A673 (cell line): ENCODE data around the gene LENG1.

Source experiments
- CTCF ChIP-seq: fragments of 300-800, 200-600 bp; sonication (generic); conservative IDR thresholded peaks from 2 replicates; pipeline ENCODE4 v1.5.1; 2017; ENCODE audit warnings: low read depth, mild to moderate bottlenecking, antibody characterized with exemption, low read length, moderate library complexity, mixed read lengths
- EZH2 ChIP-seq: fragments of 200-600 bp; sonication (generic); IDR thresholded peaks from 2 replicates; pipeline ENCODE4 v1.6.1; 2017; ENCODE audit warnings: borderline replicate concordance, low read depth, mild to moderate bottlenecking, mixed read lengths, antibody characterized with exemption, low read length; ENCODE audit not compliant: poor library complexity, severe bottlenecking

- no peak for TF ChIP-seq CTCF
- TF ChIP-seq EZH2, result no peak
Observed at GRCh38 chr19:54165222-54165621, 5.7 kb upstream of the LENG1 start.
